Measurements from ENCODE around the gene MFSD11.

The MFSD11 gene

DNA sequence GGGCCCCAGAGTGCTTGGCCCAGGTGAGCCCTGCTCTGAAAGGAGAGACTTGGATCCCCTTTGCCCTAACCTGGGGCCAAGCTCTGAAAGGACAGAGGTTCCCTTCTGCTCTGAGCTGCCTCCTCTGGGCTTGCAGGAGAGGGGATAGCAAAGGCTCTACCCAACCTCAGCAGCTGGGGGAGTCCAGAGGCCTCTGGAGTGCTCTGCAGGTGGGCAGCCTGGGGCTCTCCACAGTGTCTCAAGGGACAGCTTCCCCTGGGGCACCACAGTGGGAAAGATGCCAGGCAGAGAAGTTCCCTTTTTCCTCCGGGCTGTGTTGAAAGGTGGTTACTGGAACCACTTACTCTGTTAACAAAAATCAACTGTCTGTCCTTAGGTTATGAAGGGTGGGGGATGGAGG lies 82.1 kb downstream of the MFSD11 start:
- TF ChIP-seq, protein P1, sequence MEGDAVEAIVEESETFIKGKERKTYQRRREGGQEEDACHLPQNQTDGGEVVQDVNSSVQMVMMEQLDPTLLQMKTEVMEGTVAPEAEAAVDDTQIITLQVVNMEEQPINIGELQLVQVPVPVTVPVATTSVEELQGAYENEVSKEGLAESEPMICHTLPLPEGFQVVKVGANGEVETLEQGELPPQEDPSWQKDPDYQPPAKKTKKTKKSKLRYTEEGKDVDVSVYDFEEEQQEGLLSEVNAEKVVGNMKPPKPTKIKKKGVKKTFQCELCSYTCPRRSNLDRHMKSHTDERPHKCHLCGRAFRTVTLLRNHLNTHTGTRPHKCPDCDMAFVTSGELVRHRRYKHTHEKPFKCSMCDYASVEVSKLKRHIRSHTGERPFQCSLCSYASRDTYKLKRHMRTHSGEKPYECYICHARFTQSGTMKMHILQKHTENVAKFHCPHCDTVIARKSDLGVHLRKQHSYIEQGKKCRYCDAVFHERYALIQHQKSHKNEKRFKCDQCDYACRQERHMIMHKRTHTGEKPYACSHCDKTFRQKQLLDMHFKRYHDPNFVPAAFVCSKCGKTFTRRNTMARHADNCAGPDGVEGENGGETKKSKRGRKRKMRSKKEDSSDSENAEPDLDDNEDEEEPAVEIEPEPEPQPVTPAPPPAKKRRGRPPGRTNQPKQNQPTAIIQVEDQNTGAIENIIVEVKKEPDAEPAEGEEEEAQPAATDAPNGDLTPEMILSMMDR (IDR thresholded peaks at IDR 0.05) = no peak

DNA sequence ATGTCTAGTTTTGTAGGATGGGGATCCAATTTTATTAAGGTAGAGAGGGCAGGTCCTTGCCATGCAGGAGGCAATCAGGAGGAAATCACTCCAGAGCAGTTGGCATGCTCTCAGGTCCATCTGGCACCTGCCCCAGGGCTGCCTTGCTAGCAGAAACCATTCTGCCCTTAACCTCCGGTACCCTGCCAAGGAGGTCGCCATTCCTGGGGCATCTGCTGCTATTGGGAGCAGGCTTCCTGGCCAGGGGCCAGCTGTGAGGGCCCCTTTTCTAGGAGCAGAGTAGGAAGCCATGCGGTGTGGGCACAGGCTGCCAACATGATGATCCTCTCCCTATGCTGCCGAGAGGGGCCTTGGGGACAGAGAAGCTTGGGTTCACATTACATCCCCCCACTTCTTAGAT lies 82.6 kb downstream of the MFSD11 start:
- H3K4me3 ChIP-seq (ENCODE audit: low read depth in 1 of 2, low read length in 1 of 2) = no peak overlapping the region
- H3K4me1 ChIP-seq (ENCODE audit: control insufficient read depth in 1 of 2, insufficient read depth in 1 of 2, low read depth in 1 of 2, low read length in 1 of 2) = no peaks in the 10 kb centered on the region
- H3K9me3 ChIP-seq = no peaks in the 10 kb centered on the region
- no peaks in the 10 kb centered on the region for H3K36me3 ChIP-seq
- TF ChIP-seq, protein P1 (IDR thresholded peaks at IDR 0.05) = no peak
- peaks cover 13% of the 10 kb centered on the region for H3K27me3 ChIP-seq
- H3K27ac ChIP-seq = no peak overlapping the region

More for the DNA sequence above, 82.1 kb downstream of the MFSD11 start:
- Histone ChIP-seq H3K4me1 (ENCODE audit: control insufficient read depth in 1 of 2, insufficient read depth in 1 of 2, low read depth in 1 of 2, low read length in 1 of 2) (no peaks in the 10 kb centered on the region), H3K27ac (no peak overlapping the region), H3K4me3 (ENCODE audit: low read depth in 1 of 2, low read length in 1 of 2) (no peak overlapping the region), H3K27me3 (peaks cover 13% of the 10 kb centered on the region), H3K36me3 (no peaks in the 10 kb centered on the region), H3K9me3 (no peaks in the 10 kb centered on the region)

DNA sequence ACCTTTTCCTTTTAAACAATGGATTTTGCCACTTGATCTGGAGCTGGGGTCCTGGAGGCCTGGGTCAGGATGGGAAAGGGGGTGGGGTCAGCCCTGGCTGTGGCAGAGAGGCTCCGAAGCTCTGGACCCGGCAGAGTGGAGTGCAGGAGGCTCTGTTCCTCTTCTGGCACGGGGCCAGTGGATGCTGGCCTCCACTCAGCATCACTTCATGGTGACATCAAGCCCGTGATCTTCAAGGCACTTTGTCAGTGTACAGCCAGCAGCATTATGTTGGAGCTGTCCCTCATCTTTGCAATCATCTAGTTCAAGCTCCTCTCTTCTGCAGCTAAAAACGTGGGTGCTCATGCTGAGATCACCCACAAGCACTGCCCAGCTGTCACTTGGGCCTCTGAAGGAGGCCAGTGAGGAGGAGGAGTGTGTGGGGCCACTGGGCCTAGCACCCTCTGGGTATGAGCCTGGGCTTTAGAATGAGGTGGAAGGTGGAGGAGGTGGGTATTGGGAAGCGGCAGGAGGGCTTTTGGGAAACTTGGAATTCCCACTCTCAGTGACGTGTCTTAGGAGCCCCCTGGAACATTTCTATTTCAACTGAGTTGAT lies 84.4 kb downstream of the MFSD11 start:
- H3K27me3 ChIP-seq = peaks cover 15% of the 10 kb centered on the region
- TF ChIP-seq, protein P1 (IDR thresholded peaks at IDR 0.05) = no peak
- H3K9me3 ChIP-seq = no peaks in the 10 kb centered on the region

DNA sequence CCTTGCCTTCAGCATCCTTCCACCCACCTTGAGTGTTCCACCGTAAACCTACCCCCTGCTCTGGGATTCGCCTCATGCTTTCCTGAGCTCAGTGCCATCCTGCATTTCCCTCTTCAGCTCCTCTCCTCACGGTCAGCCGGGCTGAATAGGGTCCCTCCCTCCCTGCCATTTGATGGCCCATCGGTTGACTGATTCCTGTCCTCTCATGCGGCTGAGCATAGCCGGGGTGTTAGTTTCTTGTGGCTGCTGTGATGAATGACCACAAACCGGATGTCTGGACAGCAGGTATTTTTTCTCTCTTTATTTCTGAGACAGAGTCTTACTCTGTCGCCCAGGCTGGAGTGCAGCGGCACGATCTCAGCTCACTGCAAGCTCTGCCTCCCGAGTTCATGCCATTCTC lies 86.2 kb downstream of the MFSD11 start:
- Histone ChIP-seq H3K9me3 (no peaks in the 10 kb centered on the region), H3K27ac (no peak overlapping the region), H3K4me1 (ENCODE audit: control insufficient read depth in 1 of 2, insufficient read depth in 1 of 2, low read depth in 1 of 2, low read length in 1 of 2) (no peaks in the 10 kb centered on the region), H3K36me3 (no peaks in the 10 kb centered on the region), H3K4me3 (ENCODE audit: low read depth in 1 of 2, low read length in 1 of 2) (no peak overlapping the region), H3K27me3 (peaks cover 12% of the 10 kb centered on the region)
- TF ChIP-seq, protein P1 (IDR thresholded peaks at IDR 0.05) = no peak

More for the DNA sequence above, 84.4 kb downstream of the MFSD11 start:
- Histone ChIP-seq H3K27ac (no peak overlapping the region), H3K4me3 (ENCODE audit: low read depth in 1 of 2, low read length in 1 of 2) (no peak overlapping the region), H3K4me1 (ENCODE audit: control insufficient read depth in 1 of 2, insufficient read depth in 1 of 2, low read depth in 1 of 2, low read length in 1 of 2) (no peaks in the 10 kb centered on the region), H3K36me3 (no peaks in the 10 kb centered on the region)

DNA sequence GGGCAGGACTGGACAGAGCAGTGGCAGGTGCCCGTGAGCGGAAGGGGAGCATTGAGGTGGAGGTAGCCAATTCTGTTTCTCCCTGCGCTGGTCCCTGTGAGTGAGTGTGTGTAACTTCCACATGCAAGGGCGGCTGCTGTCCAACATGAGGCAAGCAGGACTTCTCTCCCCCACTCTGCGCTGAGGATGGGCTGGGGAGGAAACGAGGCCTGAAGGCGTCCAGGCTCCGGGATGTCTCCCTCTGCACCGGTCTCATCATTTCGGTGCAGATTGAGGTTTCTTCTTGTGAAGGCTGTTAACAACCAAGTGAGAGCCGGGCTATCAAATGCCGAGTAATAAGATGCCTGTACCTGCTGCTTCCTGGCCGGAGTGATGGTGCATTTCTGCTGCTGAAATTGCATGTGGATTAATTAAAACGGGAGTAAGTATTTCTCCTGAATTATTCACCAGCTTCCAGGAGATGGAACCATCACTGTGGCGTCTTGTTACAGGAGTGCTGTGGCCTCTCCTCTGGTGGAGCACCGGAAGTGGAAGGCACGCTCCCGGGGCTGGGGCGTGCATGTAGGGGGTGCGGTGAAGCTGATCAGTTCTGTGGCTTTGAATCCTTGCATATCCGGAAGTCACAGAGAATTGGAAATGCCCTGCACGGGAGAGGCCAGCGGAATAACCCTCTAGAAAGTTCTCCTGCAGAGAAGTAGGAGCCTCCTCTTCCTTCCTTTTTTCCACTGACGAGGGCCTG lies 88.6 kb downstream of the MFSD11 start:
- Histone ChIP-seq H3K36me3 (no peaks in the 10 kb centered on the region), H3K27me3 (peaks cover 12% of the 10 kb centered on the region), H3K4me1 (ENCODE audit: control insufficient read depth in 1 of 2, insufficient read depth in 1 of 2, low read depth in 1 of 2, low read length in 1 of 2) (no peaks in the 10 kb centered on the region), H3K9me3 (no peaks in the 10 kb centered on the region), H3K4me3 (ENCODE audit: low read depth in 1 of 2, low read length in 1 of 2) (no peak overlapping the region), H3K27ac (no peak overlapping the region)
- TF ChIP-seq, protein P1 (IDR thresholded peaks at IDR 0.05) = no peak
